Endothelial cell (in vitro differentiated cells): ENCODE results near the gene HOXB2. TPM values are rescaled to one million over a fixed set of nuclear protein-coding genes. Genes with fewer than 3 reads are reported as not detected.
A peak's percentile ranks its signal among the peaks of the same experiment; 100 is the strongest.

Source experiments
- DNase-seq: peaks from one replicate; pipeline ENCODE4 v3.0.0; 2021; ENCODE audit warnings: low spot score
- H3K27ac Mint-ChIP-seq: one replicate; pipeline ENCODE4 v1.8.0; 2021; ENCODE audit warnings: mixed read lengths, inconsistent platforms; ENCODE audit not compliant: unreplicated experiment
- H3K27me3 Mint-ChIP-seq: one replicate; pipeline ENCODE4 v1.8.0; 2021; ENCODE audit warnings: mild to moderate bottlenecking, moderate library complexity, mixed read lengths, inconsistent platforms; ENCODE audit not compliant: unreplicated experiment
- H3K36me3 Mint-ChIP-seq: one replicate; pipeline ENCODE4 v1.8.0; 2021; ENCODE audit warnings: mild to moderate bottlenecking, low read depth, mixed read lengths, inconsistent platforms; ENCODE audit not compliant: unreplicated experiment
- H3K4me1 Mint-ChIP-seq: one replicate; pipeline ENCODE4 v1.8.0; 2021; ENCODE audit warnings: mild to moderate bottlenecking, mixed read lengths, inconsistent platforms; ENCODE audit not compliant: unreplicated experiment
- H3K4me3 Mint-ChIP-seq: one replicate; pipeline ENCODE4 v1.8.0; 2021; ENCODE audit warnings: mild to moderate bottlenecking, mixed read lengths, inconsistent platforms; ENCODE audit not compliant: unreplicated experiment
- H3K9me3 Mint-ChIP-seq: one replicate; pipeline ENCODE4 v1.8.0; 2021; ENCODE audit warnings: mixed read lengths, inconsistent platforms; ENCODE audit not compliant: unreplicated experiment
- total RNA-seq: library from RNA; stranded (reverse); fragmentation: NEBNext Ultra II Directional; extraction: Animal tissue kit (Norgen Biotek cat#: 25700); gene quantifications from one replicate; pipeline ENCODE4 v1.2.1, GENCODE V29; 2021; ENCODE audit not compliant: unreplicated experiment
- TF ChIP-seq, protein P1 (sequence below): fragments of 200-600 bp; sonication (generic); IDR thresholded peaks from one replicate; pipeline ENCODE4 v1.5.0; 2021; ENCODE audit warnings: antibody characterized with exemption; ENCODE audit not compliant: unreplicated experiment

HOXB2 gene
- total RNA-seq, 1 donor from 2014 or later, result 5.6 TPM

DNA sequence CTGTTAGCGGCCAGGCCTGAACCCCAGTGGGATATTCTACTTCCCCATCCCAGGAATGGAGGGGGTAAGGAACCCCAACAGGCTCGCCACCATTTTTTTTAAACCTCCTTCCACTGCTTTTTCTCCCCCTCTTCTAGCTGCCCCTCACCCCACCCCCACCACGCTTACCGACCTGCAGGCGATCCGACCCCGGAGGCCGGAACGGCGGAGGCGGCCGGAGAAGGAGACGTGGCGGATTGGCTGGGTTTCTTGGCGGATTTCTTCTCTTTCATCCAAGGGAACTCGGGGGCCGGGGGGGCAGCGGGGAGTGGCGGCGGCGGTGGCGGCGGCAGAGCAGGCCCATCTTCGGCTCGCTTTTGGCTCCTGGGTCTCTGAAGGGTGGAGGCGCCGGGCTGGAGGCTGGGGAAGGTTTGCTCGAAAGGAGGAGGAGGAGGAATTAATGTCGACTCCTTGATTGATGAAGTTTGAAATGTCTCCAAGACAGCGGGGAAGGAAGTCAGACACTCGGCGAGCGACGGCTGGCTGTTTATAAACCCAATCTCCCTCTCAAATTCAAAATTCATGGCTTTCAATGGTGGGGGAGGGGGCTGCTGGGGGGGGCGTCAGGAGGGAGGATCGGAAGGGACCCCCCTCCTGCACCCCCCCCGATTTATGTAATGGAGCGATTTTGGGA lies 424 bp downstream of the HOXB2 start:
- TF ChIP-seq, protein P1, sequence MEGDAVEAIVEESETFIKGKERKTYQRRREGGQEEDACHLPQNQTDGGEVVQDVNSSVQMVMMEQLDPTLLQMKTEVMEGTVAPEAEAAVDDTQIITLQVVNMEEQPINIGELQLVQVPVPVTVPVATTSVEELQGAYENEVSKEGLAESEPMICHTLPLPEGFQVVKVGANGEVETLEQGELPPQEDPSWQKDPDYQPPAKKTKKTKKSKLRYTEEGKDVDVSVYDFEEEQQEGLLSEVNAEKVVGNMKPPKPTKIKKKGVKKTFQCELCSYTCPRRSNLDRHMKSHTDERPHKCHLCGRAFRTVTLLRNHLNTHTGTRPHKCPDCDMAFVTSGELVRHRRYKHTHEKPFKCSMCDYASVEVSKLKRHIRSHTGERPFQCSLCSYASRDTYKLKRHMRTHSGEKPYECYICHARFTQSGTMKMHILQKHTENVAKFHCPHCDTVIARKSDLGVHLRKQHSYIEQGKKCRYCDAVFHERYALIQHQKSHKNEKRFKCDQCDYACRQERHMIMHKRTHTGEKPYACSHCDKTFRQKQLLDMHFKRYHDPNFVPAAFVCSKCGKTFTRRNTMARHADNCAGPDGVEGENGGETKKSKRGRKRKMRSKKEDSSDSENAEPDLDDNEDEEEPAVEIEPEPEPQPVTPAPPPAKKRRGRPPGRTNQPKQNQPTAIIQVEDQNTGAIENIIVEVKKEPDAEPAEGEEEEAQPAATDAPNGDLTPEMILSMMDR, result no peak
- H3K36me3 Mint-ChIP-seq, result peaks cover 10% of the 10 kb centered on the region
- DNase-seq, result peak; percentile 45
- peak overlapping the region; percentile 79 for H3K27ac Mint-ChIP-seq
- peak overlapping the region; percentile 96 for H3K4me3 Mint-ChIP-seq
- H3K27me3 Mint-ChIP-seq, result peaks cover 23% of the 10 kb centered on the region
- no peaks in the 10 kb centered on the region for H3K9me3 Mint-ChIP-seq
- H3K4me1 Mint-ChIP-seq, result peaks cover 55% of the 10 kb centered on the region

DNA sequence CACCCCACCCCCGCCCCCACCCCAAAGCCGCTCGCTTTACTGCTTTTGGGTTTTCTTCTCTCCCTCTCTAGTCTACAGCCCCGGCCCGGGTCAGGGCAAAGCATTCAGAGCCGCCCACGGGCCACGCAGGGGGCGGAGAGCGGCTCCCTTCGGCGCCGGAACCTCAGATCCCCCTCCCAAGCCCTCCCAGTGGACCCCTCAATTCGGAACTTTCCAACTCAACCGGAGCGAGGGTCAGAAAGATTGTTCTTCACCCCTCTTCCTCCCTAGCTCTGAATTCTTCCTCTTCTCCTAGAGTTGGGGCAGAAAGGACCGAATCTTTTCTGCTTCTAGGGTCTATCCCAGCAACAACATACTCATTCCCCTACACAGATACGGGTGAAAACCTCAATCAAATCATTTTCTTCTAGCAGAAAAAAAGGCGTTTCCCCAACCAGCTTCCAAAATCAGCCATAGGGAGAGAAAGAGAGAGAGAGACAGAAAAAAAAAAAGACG lies 1.0 kb downstream of the HOXB2 start:
- TF ChIP-seq, protein P1, result no peak
- Mint-ChIP-seq H3K9me3 (no peaks in the 10 kb centered on the region), H3K36me3 (peaks cover 10% of the 10 kb centered on the region), H3K27ac (peak overlapping the region; percentile 79), H3K27me3 (peaks cover 23% of the 10 kb centered on the region), H3K4me3 (peak overlapping the region; percentile 96), H3K4me1 (peaks cover 53% of the 10 kb centered on the region)
- no peak for DNase-seq

- Mint-ChIP-seq H3K4me1 (peaks cover 50% of the 10 kb centered on the region), H3K9me3 (no peaks in the 10 kb centered on the region), H3K36me3 (peaks cover 10% of the 10 kb centered on the region), H3K27ac (no peak overlapping the region), H3K4me3 (peak overlapping the region; percentile 91), H3K27me3 (peaks cover 22% of the 10 kb centered on the region)
- DNase-seq, result peak; percentile 61
- TF ChIP-seq, protein P1, result peak; percentile 28
These were observed 1.6 kb downstream of the HOXB2 start for GRCh38 chr17:48543107-48543853.

GRCh38 chr17:48542698-48543106 lies 2.2 kb downstream of the HOXB2 start:
- no peak for DNase-seq
- Mint-ChIP-seq H3K27ac (peak overlapping the region; percentile 22), H3K4me1 (peaks cover 44% of the 10 kb centered on the region), H3K4me3 (peak overlapping the region; percentile 91), H3K9me3 (no peaks in the 10 kb centered on the region), H3K27me3 (peaks cover 16% of the 10 kb centered on the region), H3K36me3 (peaks cover 10% of the 10 kb centered on the region)
- TF ChIP-seq, protein P1, result no peak
